ENCODE measurements around the gene LRRC4C. TPM values are rescaled to one million over a fixed set of nuclear protein-coding genes. Genes with fewer than 3 reads are reported as not detected.
"Not testable (repeated sequence)": the region's sequence is repeated elsewhere in the genome, so short reads cannot be mapped to it uniquely, and the experiment has no call there.

The LRRC4C gene
- total RNA-seq, 1 donor from 2014 or later, result 2.2 TPM

GRCh38 chr11:40178470-40178869 is 1281.0 kb downstream of the LRRC4C start:
- no peak for DNase-seq (ENCODE audit: low spot score)

- no peak for DNase-seq (ENCODE audit: low spot score)
Observed at GRCh38 chr11:40175980-40176379, 1283.5 kb downstream of the LRRC4C start.

- DNase-seq (ENCODE audit: low spot score), result peak; percentile 15
Observed at GRCh38 chr11:40170078-40170477, 1289.4 kb downstream of the LRRC4C start.

GRCh38 chr11:40168414-40168813 is 1291.0 kb downstream of the LRRC4C start:
- DNase-seq (ENCODE audit: low spot score), result no peak

- not testable (repeated sequence) for DNase-seq (ENCODE audit: low spot score)
Observed at GRCh38 chr11:40167805-40168204, 1291.6 kb downstream of the LRRC4C start.

GRCh38 chr11:40166892-40167291 is 1292.6 kb downstream of the LRRC4C start:
- DNase-seq (ENCODE audit: low spot score), result no peak

- no peak for DNase-seq (ENCODE audit: low spot score)
Observed at GRCh38 chr11:40162901-40163883, 1296.3 kb downstream of the LRRC4C start.

GRCh38 chr11:40161854-40162410 is 1297.5 kb downstream of the LRRC4C start:
- DNase-seq (ENCODE audit: low spot score), result no peak

GRCh38 chr11:40160418-40160817 is 1299.0 kb downstream of the LRRC4C start:
- DNase-seq (ENCODE audit: low spot score), result no peak

- DNase-seq (ENCODE audit: low spot score), result no peak
Observed at GRCh38 chr11:40149721-40150120, 1309.7 kb downstream of the LRRC4C start.

- no peak for DNase-seq (ENCODE audit: low spot score)
Observed at GRCh38 chr11:40140560-40140959, 1318.9 kb downstream of the LRRC4C start.

- no peak for DNase-seq (ENCODE audit: low spot score)
Observed at GRCh38 chr11:40139536-40139935, 1319.9 kb downstream of the LRRC4C start.

GRCh38 chr11:40139066-40139465 is 1320.4 kb downstream of the LRRC4C start:
- no peak for DNase-seq (ENCODE audit: low spot score)

GRCh38 chr11:40134820-40135570 is 1324.5 kb downstream of the LRRC4C start:
- DNase-seq (ENCODE audit: low spot score), result no peak

- DNase-seq (ENCODE audit: low spot score), result no peak
Observed at GRCh38 chr11:40133498-40133897, 1326.0 kb downstream of the LRRC4C start.

GRCh38 chr11:40132912-40133311 is 1326.5 kb downstream of the LRRC4C start:
- no peak for DNase-seq (ENCODE audit: low spot score)

- no peak for DNase-seq (ENCODE audit: low spot score)
Observed at GRCh38 chr11:40130427-40130826, 1329.0 kb downstream of the LRRC4C start.

GRCh38 chr11:40129266-40129665 is 1330.2 kb downstream of the LRRC4C start:
- no peak for DNase-seq (ENCODE audit: low spot score)

GRCh38 chr11:40125054-40125453 is 1334.4 kb downstream of the LRRC4C start:
- no peak for DNase-seq (ENCODE audit: low spot score)

GRCh38 chr11:40119661-40120060 is 1339.8 kb downstream of the LRRC4C start:
- no peak for DNase-seq (ENCODE audit: low spot score)

GRCh38 chr11:40118780-40119179 is 1340.7 kb downstream of the LRRC4C start:
- peak; percentile 30 for DNase-seq (ENCODE audit: low spot score)

- DNase-seq (ENCODE audit: low spot score), result no peak
Observed at GRCh38 chr11:40118026-40118425, 1341.4 kb downstream of the LRRC4C start.
